NCI-H524 (cell line): ENCODE results near the gene TECPR2.
A peak's percentile ranks its signal among the peaks of the same experiment; 100 is the strongest.
"Not testable (repeated sequence)": the region's sequence is repeated elsewhere in the genome, so short reads cannot be mapped to it uniquely, and the experiment has no call there.

ENCODE experiments used
- DNase-seq, 2 experiments: peaks; one replicate each; lab custom pipeline; 2025; lab: John Stamatoyannopoulos, UW

TECPR2 gene

DNA sequence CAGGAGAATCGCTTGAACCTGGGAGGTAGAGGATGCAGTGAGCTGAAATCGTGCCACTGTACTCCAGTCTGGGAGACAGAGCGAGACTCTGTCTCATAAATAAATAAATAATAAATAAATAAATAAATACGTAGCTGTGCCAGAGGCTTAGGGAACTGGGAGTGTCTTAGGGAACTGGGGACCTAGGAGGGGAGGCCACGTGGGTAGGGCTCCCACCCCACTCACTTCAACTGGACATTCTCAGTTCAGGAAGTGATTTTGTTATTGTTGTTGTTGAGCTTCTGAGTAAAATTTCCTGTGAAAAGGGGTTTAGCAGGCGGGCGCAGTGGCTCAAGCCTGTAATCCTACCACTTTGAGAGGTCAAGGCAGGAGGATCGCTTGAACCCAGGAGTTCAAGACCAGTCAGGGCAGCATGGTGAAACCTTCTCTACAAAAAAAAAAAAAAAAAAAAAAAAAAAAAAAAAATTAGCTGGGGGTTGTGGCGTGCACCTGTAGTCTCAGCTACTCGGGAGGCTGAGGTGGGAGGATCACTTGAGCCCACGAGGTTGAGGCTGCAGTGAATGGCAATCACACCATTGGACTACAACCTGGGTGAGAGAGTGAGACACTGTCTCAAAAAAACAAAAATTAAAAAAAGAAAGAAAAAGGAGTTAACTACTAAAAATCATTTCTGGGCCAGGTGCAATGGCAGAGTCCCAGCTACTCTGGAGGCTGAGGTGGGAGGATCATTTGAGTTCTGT is 165.9 kb downstream of the TECPR2 start:
- DNase-seq, result no peak

DNA sequence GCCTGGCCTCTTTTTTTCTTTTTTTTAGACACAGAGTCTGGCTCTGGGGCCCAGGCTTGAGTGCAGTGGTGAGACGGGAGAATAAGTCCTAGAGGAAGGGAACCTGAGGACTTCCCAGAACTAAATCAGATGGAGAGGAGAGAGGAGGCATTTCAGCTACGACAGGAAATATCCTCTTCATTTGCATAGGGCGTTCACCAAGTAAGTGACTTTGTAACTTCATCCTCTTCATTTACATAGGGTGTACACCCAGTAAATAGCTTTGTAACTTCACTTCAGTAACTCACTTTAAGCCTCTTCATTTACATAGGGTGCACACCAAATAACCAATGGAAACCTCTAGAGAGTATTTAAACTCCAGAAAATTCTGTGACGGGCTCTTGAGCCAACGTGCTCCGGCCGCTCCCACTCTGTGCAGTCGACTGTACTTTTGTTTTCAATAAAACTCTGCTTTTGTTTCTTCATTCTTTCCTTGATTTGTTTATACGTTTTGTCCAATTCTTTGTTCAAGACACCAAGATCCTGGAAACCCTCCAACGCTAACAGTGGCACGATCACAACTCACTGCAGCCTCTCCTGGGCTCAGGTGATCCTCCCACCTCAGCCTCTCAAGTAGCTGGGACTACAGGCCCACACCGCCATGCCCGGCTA is 168.2 kb downstream of the TECPR2 start:
- DNase-seq, result no peak

DNA sequence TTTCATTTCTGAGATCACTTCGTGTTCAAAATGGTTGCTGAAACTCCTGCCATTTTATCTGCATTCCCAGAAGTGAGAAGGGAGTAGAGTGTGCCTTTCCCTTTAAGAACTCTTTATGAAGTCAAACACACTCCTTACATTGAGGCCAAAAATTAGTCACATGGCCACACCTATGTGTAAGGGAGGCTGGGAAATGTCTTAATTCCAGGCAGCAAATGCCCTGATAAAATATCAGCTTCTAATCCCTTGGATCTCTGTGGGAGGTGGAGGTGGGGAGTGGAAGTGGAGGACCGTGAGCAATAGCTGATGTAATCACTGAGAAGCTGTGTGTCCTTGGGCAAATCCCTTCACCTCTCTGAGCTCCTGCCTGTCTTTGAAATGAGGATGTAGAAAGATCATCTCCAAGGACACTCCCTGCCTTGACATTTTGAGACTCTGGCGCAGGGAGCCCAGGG is 169.5 kb downstream of the TECPR2 start:
- DNase-seq, result no peak

DNA sequence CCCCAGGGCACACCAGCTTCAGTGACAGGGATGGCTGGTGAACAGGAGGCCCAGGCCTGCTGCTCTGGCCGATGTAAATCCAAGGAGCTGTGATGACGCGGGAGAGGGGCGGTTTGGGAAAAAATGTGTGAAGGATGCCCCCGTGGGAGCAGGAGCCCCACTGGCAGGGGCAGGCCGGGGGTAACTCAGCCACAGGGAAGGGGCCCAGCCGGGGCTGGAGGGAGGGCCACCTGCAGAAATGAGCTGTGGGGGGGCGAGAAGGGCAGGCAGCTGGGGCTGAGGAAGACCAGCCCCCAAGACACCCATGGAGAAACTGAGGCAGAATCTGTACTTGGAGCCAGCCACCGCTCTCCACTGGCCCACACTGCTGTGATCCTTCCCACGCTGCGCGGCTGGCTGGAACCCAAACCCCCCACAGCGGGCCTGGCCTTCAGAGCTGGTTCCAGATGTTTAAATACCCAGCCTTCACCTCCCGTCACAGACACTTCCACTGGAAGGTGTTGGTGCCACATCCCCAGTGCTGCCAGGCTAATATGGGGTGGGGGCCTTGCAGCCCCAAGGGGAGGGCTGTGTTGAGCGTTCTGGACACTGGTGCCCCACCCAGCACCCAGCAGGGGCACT is 175.3 kb downstream of the TECPR2 start:
- no peak for DNase-seq

DNA sequence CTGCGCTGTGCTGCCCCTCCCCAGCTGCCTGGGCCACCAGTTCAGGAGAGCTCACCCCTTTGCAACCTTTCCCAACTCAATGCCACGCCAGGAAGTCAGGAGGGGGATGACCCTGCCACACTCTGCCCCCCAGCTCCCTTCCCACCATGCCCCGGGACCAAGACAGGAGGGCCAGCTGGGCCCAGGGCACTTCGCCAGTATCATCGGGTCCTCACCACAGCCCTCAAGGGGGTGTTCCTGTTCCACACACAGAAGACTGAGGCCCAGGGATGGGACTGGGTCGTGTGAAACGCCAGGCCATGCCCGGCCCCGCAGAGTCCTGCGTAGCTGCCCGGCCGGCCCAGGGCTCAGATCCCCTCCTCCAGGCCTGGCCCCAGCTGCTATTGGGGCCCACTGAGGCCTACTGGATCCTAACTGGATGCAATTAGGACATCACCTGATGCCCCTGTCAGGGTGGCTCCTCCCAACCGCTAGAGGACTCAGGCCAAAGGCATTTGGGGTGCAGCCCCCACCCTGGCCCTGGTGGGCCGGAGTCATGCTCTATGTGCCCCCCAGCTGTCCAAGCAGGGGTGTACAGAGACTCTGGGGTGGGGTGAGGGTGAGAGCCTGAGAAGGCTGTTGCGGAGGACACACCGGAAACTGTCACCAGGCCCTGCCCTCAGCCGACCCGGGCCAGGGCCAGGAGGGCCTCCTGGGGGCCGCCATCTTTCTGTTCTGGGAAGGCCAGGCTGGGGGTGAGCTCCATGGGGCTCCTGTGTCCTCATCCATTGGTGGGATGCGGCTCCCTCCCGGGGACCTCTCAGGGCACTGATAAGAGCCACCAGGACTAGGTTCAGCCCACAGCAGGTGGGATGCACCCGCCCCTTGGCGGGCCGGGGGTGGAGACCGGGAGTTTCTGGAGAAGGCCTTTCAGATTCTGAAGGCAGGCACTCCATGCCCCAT is 176.1 kb downstream of the TECPR2 start:
- DNase-seq, result no peak

DNA sequence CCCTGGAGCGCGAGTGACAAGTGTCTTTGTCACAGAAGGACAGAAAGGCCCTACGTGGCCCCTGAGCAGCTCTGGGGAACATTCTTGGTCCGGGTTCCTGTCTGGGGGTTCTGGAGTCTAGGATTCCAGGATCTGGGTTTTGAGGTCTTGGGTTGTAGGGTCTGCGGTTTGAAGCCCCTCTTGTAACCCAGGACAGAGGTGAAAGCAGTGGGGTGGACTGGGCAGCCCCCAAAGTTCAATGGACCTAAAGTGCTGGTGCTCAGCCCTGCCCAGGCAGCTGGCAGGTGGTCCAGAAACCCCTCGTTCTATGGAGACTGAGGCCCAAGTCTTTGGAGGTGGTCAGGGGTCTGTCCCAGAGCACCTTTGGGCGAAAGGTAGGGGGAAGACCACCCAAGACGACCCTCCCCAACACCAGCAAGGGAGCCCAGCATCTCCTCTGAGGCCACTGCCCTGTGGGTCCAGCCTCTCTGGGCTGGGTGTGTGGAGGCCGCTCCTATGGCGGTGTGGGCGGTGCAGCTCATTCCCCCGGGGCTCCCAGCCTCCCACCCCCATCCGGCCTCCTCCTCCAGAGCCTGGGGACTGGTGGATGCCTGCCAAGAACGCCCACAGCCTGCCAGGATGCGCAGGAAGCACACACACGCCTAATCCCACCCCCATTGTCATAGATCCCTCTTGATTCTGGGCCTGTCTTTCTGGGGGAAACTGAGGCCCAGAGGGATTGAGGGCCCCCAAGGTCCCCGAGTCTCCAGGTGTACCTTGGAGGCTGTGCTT is 177.0 kb downstream of the TECPR2 start:
- DNase-seq, result peak; percentile 56 to 73

DNA sequence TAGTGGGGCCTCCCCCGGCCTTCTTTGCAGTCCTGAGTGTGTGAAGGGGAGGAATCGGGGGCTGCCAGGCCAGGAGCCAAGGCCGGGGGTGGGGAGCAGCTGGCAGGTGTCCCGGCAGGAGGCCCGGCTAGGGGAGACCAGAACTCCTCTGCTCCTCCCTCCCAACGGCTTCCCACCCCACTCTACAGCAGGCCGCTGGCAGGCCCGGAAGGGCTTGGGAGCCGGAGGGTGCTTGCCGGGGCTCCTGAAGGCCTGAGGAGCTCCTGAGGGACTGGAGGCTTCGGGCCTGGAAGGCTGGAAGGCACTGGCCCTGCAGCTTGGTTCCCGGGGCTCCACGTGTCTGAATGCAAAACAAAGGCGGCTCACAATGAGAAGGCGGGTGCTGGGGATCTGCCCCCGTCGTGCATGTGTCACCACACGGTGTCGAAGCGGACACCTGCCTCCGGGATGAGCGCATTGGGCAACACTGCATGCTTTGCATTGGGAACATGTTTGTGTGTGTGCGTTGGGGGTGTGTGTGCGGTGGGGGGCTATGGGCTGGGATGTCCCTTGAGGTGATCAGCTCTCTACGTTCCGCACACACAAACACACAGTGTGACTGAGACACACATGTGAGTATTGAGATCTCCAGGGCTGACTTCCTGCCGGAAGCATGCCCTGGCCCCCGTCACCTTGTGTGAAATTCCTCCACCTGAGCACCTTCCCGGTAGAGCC is 177.7 kb downstream of the TECPR2 start:
- peak; percentile 56 to 73 for DNase-seq

DNA sequence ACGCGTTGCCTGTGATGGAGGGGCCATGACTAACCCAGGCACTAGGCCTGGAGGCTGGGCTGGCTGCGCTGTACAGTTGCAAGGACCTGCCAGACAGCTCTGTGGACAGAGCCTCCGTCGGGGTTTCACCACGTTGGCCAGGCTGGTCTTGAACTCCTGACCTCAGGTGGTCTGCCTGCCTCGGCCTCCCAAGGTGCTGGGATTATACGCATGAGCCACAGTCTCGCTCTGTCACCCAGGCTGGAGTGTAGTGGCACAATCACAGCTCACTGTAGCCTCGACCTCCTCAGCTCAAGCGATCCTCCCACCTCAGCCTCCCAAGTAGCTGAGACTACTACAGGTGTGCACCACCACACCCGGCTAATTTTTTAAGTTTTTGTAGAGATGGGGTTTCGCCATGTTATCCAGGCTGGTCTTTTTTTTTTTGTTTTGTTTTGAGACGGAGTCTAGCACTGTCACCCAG is 178.3 kb downstream of the TECPR2 start:
- not testable (repeated sequence) for DNase-seq

DNA sequence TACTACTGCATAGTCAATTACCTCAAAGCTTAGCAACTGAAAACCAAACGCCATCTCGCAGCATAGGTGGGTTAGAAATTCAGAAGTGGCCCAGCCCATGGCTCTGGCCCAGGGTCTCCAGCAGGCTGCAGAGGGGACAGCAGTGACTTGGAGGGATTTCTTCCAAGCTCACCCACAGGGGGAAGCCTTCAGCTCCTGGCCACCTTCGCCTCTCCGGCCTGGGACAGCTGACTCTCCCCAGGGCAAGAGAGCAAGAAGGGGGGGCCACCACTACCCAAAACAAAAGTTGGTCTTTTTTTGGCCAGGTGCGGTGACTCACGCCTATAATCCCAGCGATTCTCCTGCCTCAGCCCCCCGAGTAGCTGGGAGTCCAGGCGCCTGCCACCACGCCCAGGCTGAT is 179.0 kb downstream of the TECPR2 start:
- no peak for DNase-seq

DNA sequence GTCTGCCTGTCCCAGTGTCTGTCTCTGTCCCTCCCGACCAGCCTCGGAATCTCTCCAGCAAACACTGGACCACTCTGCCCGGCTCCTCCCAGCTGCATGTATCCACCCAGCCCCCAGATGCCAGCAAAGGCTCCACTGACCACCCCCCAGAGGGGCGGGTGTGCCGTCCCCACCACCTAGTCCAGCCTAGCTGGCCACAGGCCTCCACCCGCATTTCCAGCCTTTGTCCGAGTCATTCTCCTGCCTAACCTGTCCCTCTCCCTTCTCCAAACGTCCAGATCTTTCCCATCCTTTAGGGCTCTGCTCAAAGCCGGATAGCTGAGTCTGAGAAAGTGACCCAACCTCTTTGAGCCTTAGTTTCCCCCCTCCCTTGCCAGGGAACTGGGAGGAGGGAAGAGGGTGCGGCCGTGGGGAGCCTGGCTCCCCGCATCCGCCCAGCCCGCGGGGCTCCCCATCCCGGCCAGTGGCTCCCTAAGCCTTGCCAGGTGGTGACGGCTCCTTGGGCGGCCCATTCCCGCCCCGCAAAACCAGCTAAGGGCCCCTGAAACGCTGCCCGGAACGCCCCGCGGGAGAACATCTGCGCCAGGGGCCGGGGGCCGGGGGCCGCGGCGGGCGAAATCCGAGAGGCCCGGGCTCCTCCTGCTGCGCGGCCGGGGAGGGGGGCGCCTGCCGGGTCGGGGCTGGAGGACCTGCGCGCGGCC is 181.5 kb downstream of the TECPR2 start:
- peak in 1 of 2 experiments; percentile 71 for DNase-seq

DNA sequence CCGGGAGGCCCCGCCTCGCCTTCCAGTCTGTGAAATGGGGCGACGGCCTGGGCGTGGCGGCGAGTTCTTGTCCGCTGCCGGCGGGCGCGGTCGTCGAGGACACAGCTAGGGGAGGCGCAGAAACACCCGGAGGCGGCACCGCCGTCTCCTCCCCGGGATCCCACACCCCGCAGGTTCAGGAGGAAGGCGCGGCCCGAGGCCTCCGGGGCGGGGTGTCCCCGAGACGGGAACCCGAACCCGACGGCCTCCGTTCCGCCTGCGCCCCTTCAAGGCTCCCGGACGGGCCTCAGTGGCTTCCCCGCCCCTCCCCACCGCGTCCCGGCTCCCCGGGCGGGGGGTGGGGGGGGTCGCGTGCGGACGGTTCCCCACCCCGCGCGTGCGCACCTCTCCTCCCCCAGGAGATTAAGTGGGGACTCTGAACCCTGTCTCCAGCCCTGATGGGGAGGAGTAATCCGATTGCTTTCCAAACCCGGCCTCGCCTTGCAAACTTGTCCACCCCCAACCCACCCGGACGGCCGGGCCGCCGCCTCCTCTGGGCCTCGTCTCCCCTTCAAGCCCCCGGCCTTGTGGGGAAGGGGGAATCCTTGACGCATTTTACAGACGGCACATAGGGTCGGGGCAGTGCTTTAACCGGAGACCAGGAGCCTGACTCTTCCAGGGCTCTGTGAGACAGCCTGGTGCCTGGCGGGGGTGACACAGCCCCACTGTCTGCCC is 182.2 kb downstream of the TECPR2 start:
- peak; percentile 45 to 59 for DNase-seq

DNA sequence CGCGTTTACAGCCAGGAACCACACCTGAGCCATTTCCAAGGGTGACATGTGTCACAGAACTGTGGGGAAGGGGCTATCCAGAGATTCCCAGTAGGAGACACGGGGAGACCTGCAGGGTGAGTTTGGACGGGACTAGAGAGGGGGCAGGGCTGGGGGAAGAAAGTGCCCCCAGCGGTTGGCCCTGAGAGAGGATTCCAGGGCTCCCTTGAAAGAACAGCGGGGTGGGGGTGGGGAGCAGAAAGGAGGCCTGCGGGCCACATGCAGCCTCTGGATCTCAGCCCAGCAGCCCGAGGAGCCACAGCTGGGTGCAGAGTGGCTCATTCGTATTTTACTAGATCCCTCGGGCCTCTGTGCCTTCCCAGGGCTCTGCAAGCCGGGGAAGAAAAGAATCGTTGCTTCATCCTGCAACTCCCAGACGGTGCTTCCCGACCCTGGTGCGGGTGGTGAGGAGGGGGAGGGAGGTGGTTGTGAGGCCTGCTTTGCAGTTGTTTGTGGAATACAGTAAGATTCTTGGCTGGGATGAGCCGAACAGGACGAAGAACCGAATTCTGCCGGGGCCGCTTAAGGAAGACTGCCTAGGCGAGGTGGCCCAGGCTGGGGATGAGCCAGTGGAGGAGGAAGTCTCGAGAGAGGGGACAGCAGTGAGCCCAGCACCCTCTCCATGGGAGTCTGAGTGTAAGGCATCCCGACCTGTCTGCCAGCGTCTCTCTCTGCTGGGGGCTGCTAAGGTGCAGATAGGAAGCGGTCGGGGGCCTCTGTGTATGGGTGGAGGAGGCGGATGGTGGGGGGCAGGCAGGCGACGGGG is 182.9 kb downstream of the TECPR2 start:
- peak in 1 of 2 experiments; percentile 37 for DNase-seq

DNA sequence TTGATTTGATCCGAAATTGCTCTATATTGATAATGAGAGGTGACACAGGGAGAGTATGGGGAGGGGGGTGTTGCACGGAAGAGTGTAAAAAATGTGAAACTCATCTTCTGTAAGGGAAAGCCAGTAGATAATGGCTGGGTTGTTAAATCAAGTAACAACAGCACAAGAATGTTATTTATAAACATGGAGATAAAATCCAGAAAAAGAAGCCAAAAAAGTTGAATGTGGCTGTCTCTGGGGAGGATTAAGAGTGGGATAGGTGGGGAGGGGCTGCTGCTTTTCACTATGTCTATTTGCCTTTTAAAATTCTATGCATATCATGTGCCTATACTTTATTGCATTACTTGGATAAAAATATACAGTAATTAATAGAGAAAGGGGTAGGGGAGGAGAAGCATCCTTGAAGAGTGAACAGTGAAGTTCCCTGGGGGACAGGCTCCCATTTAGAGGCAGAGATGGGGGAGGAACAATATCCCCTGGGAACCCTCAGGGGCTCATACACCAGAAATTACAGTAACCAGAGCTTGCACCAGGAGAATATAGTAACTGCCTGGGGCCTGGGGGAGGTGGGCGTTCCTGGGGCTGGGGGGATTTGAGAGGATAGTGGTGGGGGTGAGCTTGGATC is 186.0 kb downstream of the TECPR2 start:
- no peak for DNase-seq

DNA sequence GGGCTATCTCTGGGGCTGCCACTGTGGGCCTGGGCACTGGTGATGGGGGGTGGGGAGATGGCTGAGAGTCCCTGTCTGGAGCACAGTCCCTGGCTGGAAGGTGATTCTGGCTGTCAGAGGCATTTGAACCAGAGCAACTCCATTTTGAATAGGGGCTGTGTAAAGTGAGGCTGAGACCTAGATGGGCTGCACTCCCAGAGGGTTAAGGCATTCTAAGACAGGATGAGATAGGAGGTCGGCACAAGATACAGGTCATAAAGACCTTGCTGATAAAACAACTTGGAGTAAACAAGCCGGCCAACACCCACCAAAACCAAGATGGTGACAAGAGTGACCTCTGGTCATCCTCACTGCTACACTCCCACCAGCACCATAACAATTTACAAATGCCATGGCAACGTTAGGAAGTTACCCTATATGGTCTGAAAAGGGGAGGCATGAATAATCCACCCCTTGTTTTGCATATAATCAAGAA is 188.2 kb downstream of the TECPR2 start:
- not testable (repeated sequence) for DNase-seq
